ENCODE results near the gene KCNQ5. TPM values are rescaled to one million over a fixed set of nuclear protein-coding genes. Genes with fewer than 3 reads are reported as not detected.
"Not testable (repeated sequence)": the region's sequence is repeated elsewhere in the genome, so short reads cannot be mapped to it uniquely, and the experiment has no call there.

The KCNQ5 gene
- total RNA-seq, 2 experiments from 2014 or later: 2.1 to 2.5 TPM

GRCh38 chr6:72892901-72893300 lies 271.0 kb downstream of the KCNQ5 start:
- H3K27ac ChIP-seq (ENCODE audit: low read depth in 1 of 2, low read length in 2 of 2): no peak overlapping the region
- Mint-ChIP-seq H3K36me3 (ENCODE audit: low read depth) (no peaks in the 10 kb centered on the region), H3K27ac (no peak overlapping the region), H3K4me3 (no peak overlapping the region), H3K4me1 (ENCODE audit: low read depth) (no peaks in the 10 kb centered on the region), H3K27me3 (no peaks in the 10 kb centered on the region), H3K9me3 (peaks cover 2% of the 10 kb centered on the region)
- ATAC-seq (ENCODE audit: poor library complexity) (no peak), DNase-seq (no peak)
- no peaks in the 10 kb centered on the region for H3K4me1 ChIP-seq (ENCODE audit: insufficient read depth, low read length)
- H3K27me3 ChIP-seq (ENCODE audit: control insufficient read depth in 1 of 2, insufficient read depth in 2 of 2, low read length in 2 of 2): no peaks in the 10 kb centered on the region
- no peak overlapping the region for H3K4me3 ChIP-seq (ENCODE audit: low read length)
- TF ChIP-seq CTCF (IDR thresholded peaks at IDR 0.05): no peak
- intact Hi-C loops (cut with DNase I, micrococcal nuclease): no loop called here
- CTCF ChIA-PET: no interaction called here
- POLR2A ChIA-PET: no interaction called here
- no peaks in the 10 kb centered on the region for H3K36me3 ChIP-seq (ENCODE audit: insufficient read depth, low read length)
- no peaks in the 10 kb centered on the region for H3K9me3 ChIP-seq (ENCODE audit: control insufficient read depth in 1 of 2, insufficient read depth in 1 of 2, low read length in 2 of 2)

GRCh38 chr6:72894091-72894490 lies 272.2 kb downstream of the KCNQ5 start:
- ChIA-PET POLR2A (no interaction called here), CTCF (no interaction called here)
- Mint-ChIP-seq H3K36me3 (ENCODE audit: low read depth) (no peaks in the 10 kb centered on the region), H3K4me1 (ENCODE audit: low read depth) (no peaks in the 10 kb centered on the region), H3K9me3 (peaks cover 2% of the 10 kb centered on the region), H3K27me3 (no peaks in the 10 kb centered on the region), H3K27ac (no peak overlapping the region), H3K4me3 (no peak overlapping the region)
- H3K4me3 ChIP-seq (ENCODE audit: low read length): no peak overlapping the region
- H3K9me3 ChIP-seq (ENCODE audit: control insufficient read depth in 1 of 2, insufficient read depth in 1 of 2, low read length in 2 of 2): no peaks in the 10 kb centered on the region
- H3K36me3 ChIP-seq (ENCODE audit: insufficient read depth, low read length): no peaks in the 10 kb centered on the region
- DNase-seq (no peak), ATAC-seq (ENCODE audit: poor library complexity) (no peak)
- no peaks in the 10 kb centered on the region for H3K4me1 ChIP-seq (ENCODE audit: insufficient read depth, low read length)
- no peak for TF ChIP-seq CTCF (IDR thresholded peaks at IDR 0.05)
- intact Hi-C loops (cut with DNase I, micrococcal nuclease): no loop called here
- no peak overlapping the region for H3K27ac ChIP-seq (ENCODE audit: low read depth in 1 of 2, low read length in 2 of 2)
- H3K27me3 ChIP-seq (ENCODE audit: control insufficient read depth in 1 of 2, insufficient read depth in 2 of 2, low read length in 2 of 2): no peaks in the 10 kb centered on the region

- CTCF ChIA-PET; H3K27me3 Mint-ChIP-seq; H3K4me3 Mint-ChIP-seq; H3K27ac ChIP-seq (ENCODE audit: low read depth in 1 of 2, low read length in 2 of 2); H3K4me1 Mint-ChIP-seq (ENCODE audit: low read depth); H3K36me3 Mint-ChIP-seq (ENCODE audit: low read depth); H3K9me3 ChIP-seq (ENCODE audit: control insufficient read depth in 1 of 2, insufficient read depth in 1 of 2, low read length in 2 of 2); H3K27ac Mint-ChIP-seq; H3K4me1 ChIP-seq (ENCODE audit: insufficient read depth, low read length); DNase-seq; ATAC-seq (ENCODE audit: poor library complexity); H3K36me3 ChIP-seq (ENCODE audit: insufficient read depth, low read length); H3K9me3 Mint-ChIP-seq; H3K4me3 ChIP-seq (ENCODE audit: low read length); H3K27me3 ChIP-seq (ENCODE audit: control insufficient read depth in 1 of 2, insufficient read depth in 2 of 2, low read length in 2 of 2); POLR2A ChIA-PET; intact Hi-C loops (cut with DNase I, micrococcal nuclease): not testable (repeated sequence)
Observed at GRCh38 chr6:72898313-72898712, 276.4 kb downstream of the KCNQ5 start.

- no peaks in the 10 kb centered on the region for H3K27me3 ChIP-seq (ENCODE audit: control insufficient read depth in 1 of 2, insufficient read depth in 2 of 2, low read length in 2 of 2)
- H3K9me3 ChIP-seq (ENCODE audit: control insufficient read depth in 1 of 2, insufficient read depth in 1 of 2, low read length in 2 of 2): peaks cover 0 to 4% of the 10 kb centered on the region in 2 experiments
- CTCF ChIA-PET: no interaction called here
- H3K27ac ChIP-seq (ENCODE audit: low read depth in 1 of 2, low read length in 2 of 2): no peak overlapping the region
- DNase-seq (no peak), ATAC-seq (ENCODE audit: poor library complexity) (no peak)
- Mint-ChIP-seq H3K27me3 (no peaks in the 10 kb centered on the region), H3K4me1 (ENCODE audit: low read depth) (no peaks in the 10 kb centered on the region), H3K27ac (no peak overlapping the region), H3K9me3 (no peaks in the 10 kb centered on the region), H3K36me3 (ENCODE audit: low read depth) (no peaks in the 10 kb centered on the region), H3K4me3 (no peak overlapping the region)
- intact Hi-C loops (cut with DNase I, micrococcal nuclease): no loop called here
- no peak overlapping the region for H3K4me3 ChIP-seq (ENCODE audit: low read length)
- no peaks in the 10 kb centered on the region for H3K4me1 ChIP-seq (ENCODE audit: insufficient read depth, low read length)
- no peaks in the 10 kb centered on the region for H3K36me3 ChIP-seq (ENCODE audit: insufficient read depth, low read length)
- TF ChIP-seq CTCF (IDR thresholded peaks at IDR 0.05): no peak
- POLR2A ChIA-PET: no interaction called here
Observed at GRCh38 chr6:72905705-72906478, 284.0 kb downstream of the KCNQ5 start.

All from CD4-positive, alpha-beta T cell (primary cell).